SJSA1 (cell line): Measurements from ENCODE around the gene VTCN1. TPM values are rescaled to one million over a fixed set of nuclear protein-coding genes. Genes with fewer than 3 reads are reported as not detected.

ENCODE experiments used
- DNase-seq, 2 experiments: peaks; one replicate each; pipeline ENCODE4 v3.0.0-alpha.2; 2015 to 2020; ENCODE audit warnings: low spot score in 2 of 2, low read depth in 1 of 2
- H3K27ac ChIP-seq: fragments of 250-450 bp; sonication (Bioruptor Pico); 2 replicates; pipeline ENCODE4 v1.5.1; 2020; ENCODE audit warnings: mild to moderate bottlenecking, moderate library complexity
- H3K27me3 ChIP-seq: fragments of 250-450 bp; sonication (Bioruptor Pico); replicated peaks from 2 replicates; pipeline ENCODE4 v1.5.1; 2020; ENCODE audit warnings: mild to moderate bottlenecking, moderate library complexity
- H3K36me3 ChIP-seq: fragments of 250-450 bp; sonication (Bioruptor Pico); 2 replicates; pipeline ENCODE4 v1.5.1; 2020; ENCODE audit warnings: mild to moderate bottlenecking
- H3K4me1 ChIP-seq: fragments of 250-450 bp; sonication (Bioruptor Pico); replicated peaks from 2 replicates; pipeline ENCODE4 v1.6.1; 2021; ENCODE audit warnings: mild to moderate bottlenecking
- H3K4me3 ChIP-seq: fragments of 250-450 bp; sonication (Bioruptor Pico); 2 replicates; pipeline ENCODE4 v1.5.1; 2020; ENCODE audit warnings: mild to moderate bottlenecking
- H3K9me3 ChIP-seq: fragments of 250-450 bp; sonication (Bioruptor Pico); replicated peaks from 2 replicates; pipeline ENCODE4 v1.5.1; 2020; ENCODE audit warnings: mild to moderate bottlenecking
- total RNA-seq: library from RNA; depleted of rRNA; stranded (reverse); fragments of >200 nt; shearing (Covaris generic); gene quantifications from 2 replicates; pipeline ENCODE4 v1.2.3, GENCODE V29; 2014

VTCN1 gene
- total RNA-seq, 1 experiment from 2014 or later: not detected

- no peaks in the 10 kb centered on the region for H3K36me3 ChIP-seq
- peaks cover 2% of the 10 kb centered on the region; the same call in 1 of the 2 replicates for H3K27me3 ChIP-seq
- no peaks in the 10 kb centered on the region for H3K9me3 ChIP-seq
- no peak overlapping the region for H3K27ac ChIP-seq
- H3K4me3 ChIP-seq: no peak overlapping the region
- H3K4me1 ChIP-seq: no peaks in the 10 kb centered on the region
- no peak for DNase-seq
These were observed 21.0 kb downstream of the VTCN1 start for GRCh38 chr1:117189726-117190125.

- Histone ChIP-seq H3K27me3 (peaks cover 2% of the 10 kb centered on the region; the same call in 1 of the 2 replicates), H3K9me3 (no peaks in the 10 kb centered on the region), H3K27ac (no peak overlapping the region), H3K4me3 (no peak overlapping the region), H3K36me3 (no peaks in the 10 kb centered on the region), H3K4me1 (no peaks in the 10 kb centered on the region)
- DNase-seq: no peak
These were observed 21.8 kb downstream of the VTCN1 start for GRCh38 chr1:117188816-117189437.

GRCh38 chr1:117188170-117188815, 22.4 kb downstream of the VTCN1 start:
- H3K4me3 ChIP-seq: no peak overlapping the region
- H3K4me1 ChIP-seq: no peaks in the 10 kb centered on the region
- DNase-seq: no peak
- no peak overlapping the region for H3K27ac ChIP-seq
- H3K36me3 ChIP-seq: no peaks in the 10 kb centered on the region
- no peaks in the 10 kb centered on the region for H3K9me3 ChIP-seq
- peaks cover 2% of the 10 kb centered on the region; the same call in 1 of the 2 replicates for H3K27me3 ChIP-seq

- Histone ChIP-seq H3K27me3 (no peaks in the 10 kb centered on the region; the same call in 1 of the 2 replicates), H3K4me3 (no peak overlapping the region), H3K9me3 (no peaks in the 10 kb centered on the region), H3K36me3 (no peaks in the 10 kb centered on the region), H3K27ac (no peak overlapping the region), H3K4me1 (no peaks in the 10 kb centered on the region)
- DNase-seq: no peak
These were observed 27.6 kb downstream of the VTCN1 start for GRCh38 chr1:117183112-117183511.

- H3K27me3 ChIP-seq: no peaks in the 10 kb centered on the region; the same call in 1 of the 2 replicates
- no peaks in the 10 kb centered on the region for H3K36me3 ChIP-seq
- no peak overlapping the region for H3K4me3 ChIP-seq
- no peaks in the 10 kb centered on the region for H3K9me3 ChIP-seq
- no peaks in the 10 kb centered on the region for H3K4me1 ChIP-seq
- no peak overlapping the region for H3K27ac ChIP-seq
- no peak for DNase-seq
These were observed 28.4 kb downstream of the VTCN1 start for GRCh38 chr1:117182319-117182718.

GRCh38 chr1:117181630-117182041, 29.1 kb downstream of the VTCN1 start:
- Histone ChIP-seq H3K27ac (no peak overlapping the region), H3K9me3 (no peaks in the 10 kb centered on the region), H3K36me3 (no peaks in the 10 kb centered on the region), H3K27me3 (no peaks in the 10 kb centered on the region), H3K4me3 (no peak overlapping the region), H3K4me1 (no peaks in the 10 kb centered on the region)
- no peak for DNase-seq

- no peaks in the 10 kb centered on the region for H3K9me3 ChIP-seq
- DNase-seq: no peak
- no peaks in the 10 kb centered on the region for H3K4me1 ChIP-seq
- no peaks in the 10 kb centered on the region for H3K36me3 ChIP-seq
- no peak overlapping the region for H3K4me3 ChIP-seq
- no peaks in the 10 kb centered on the region for H3K27me3 ChIP-seq
- H3K27ac ChIP-seq: no peak overlapping the region
These were observed 30.4 kb downstream of the VTCN1 start for GRCh38 chr1:117180147-117180967.

- Histone ChIP-seq H3K27me3 (no peaks in the 10 kb centered on the region), H3K4me1 (no peaks in the 10 kb centered on the region), H3K27ac (no peak overlapping the region), H3K36me3 (no peaks in the 10 kb centered on the region), H3K4me3 (no peak overlapping the region), H3K9me3 (no peaks in the 10 kb centered on the region)
- no peak for DNase-seq
These were observed 31.3 kb downstream of the VTCN1 start for GRCh38 chr1:117179471-117179870.

GRCh38 chr1:117178756-117179155, 32.0 kb downstream of the VTCN1 start:
- no peaks in the 10 kb centered on the region for H3K36me3 ChIP-seq
- no peaks in the 10 kb centered on the region for H3K4me1 ChIP-seq
- no peaks in the 10 kb centered on the region for H3K9me3 ChIP-seq
- H3K4me3 ChIP-seq: no peak overlapping the region
- DNase-seq: no peak
- H3K27ac ChIP-seq: no peak overlapping the region
- no peaks in the 10 kb centered on the region for H3K27me3 ChIP-seq

- no peaks in the 10 kb centered on the region for H3K27me3 ChIP-seq
- no peak overlapping the region for H3K4me3 ChIP-seq
- DNase-seq: no peak
- no peaks in the 10 kb centered on the region for H3K36me3 ChIP-seq
- H3K4me1 ChIP-seq: no peaks in the 10 kb centered on the region
- H3K27ac ChIP-seq: no peak overlapping the region
- no peaks in the 10 kb centered on the region for H3K9me3 ChIP-seq
These were observed 33.4 kb downstream of the VTCN1 start for GRCh38 chr1:117177376-117177775.

GRCh38 chr1:117176579-117176978, 34.1 kb downstream of the VTCN1 start:
- Histone ChIP-seq H3K9me3 (no peaks in the 10 kb centered on the region), H3K36me3 (no peaks in the 10 kb centered on the region), H3K4me3 (no peak overlapping the region), H3K27ac (no peak overlapping the region), H3K4me1 (no peaks in the 10 kb centered on the region), H3K27me3 (no peaks in the 10 kb centered on the region)
- no peak for DNase-seq

- Histone ChIP-seq H3K27me3 (no peaks in the 10 kb centered on the region), H3K4me1 (no peaks in the 10 kb centered on the region), H3K36me3 (no peaks in the 10 kb centered on the region), H3K4me3 (no peak overlapping the region), H3K9me3 (no peaks in the 10 kb centered on the region), H3K27ac (no peak overlapping the region)
- no peak for DNase-seq
These were observed 35.9 kb downstream of the VTCN1 start for GRCh38 chr1:117174851-117175250.

GRCh38 chr1:117173691-117174090, 37.0 kb downstream of the VTCN1 start:
- Histone ChIP-seq H3K27me3 (no peaks in the 10 kb centered on the region), H3K27ac (no peak overlapping the region), H3K4me3 (no peak overlapping the region), H3K9me3 (no peaks in the 10 kb centered on the region), H3K36me3 (no peaks in the 10 kb centered on the region), H3K4me1 (no peaks in the 10 kb centered on the region)
- DNase-seq: no peak

- Histone ChIP-seq H3K27me3 (no peaks in the 10 kb centered on the region), H3K27ac (no peak overlapping the region), H3K4me1 (no peaks in the 10 kb centered on the region), H3K4me3 (no peak overlapping the region), H3K36me3 (no peaks in the 10 kb centered on the region), H3K9me3 (no peaks in the 10 kb centered on the region)
- DNase-seq: no peak
These were observed 37.7 kb downstream of the VTCN1 start for GRCh38 chr1:117173006-117173405.
